Fibroblast of gingiva (primary cell): Measurements from ENCODE around the gene TMEM271.
"Not testable (repeated sequence)": the region's sequence is repeated elsewhere in the genome, so short reads cannot be mapped to it uniquely, and the experiment has no call there.

Source experiments
- DNase-seq: peaks from one replicate; pipeline ENCODE4 v3.0.0-alpha.2; 2011; ENCODE audit warnings: low read depth

Gene TMEM271

GRCh38 chr4:566035-566434 lies 10.1 kb downstream of the TMEM271 start:
- DNase-seq = no peak

GRCh38 chr4:565614-566013 lies 10.5 kb downstream of the TMEM271 start:
- not testable (repeated sequence) for DNase-seq

GRCh38 chr4:562458-562857 lies 13.6 kb downstream of the TMEM271 start:
- not testable (repeated sequence) for DNase-seq

GRCh38 chr4:561426-561825 lies 14.7 kb downstream of the TMEM271 start:
- no peak for DNase-seq

- DNase-seq = no peak
Observed at GRCh38 chr4:560731-561291, 15.3 kb downstream of the TMEM271 start.

GRCh38 chr4:560061-560460 lies 16.0 kb downstream of the TMEM271 start:
- no peak for DNase-seq

GRCh38 chr4:555566-556275 lies 20.4 kb downstream of the TMEM271 start:
- DNase-seq = no peak

GRCh38 chr4:554793-555320 lies 21.2 kb downstream of the TMEM271 start:
- not testable (repeated sequence) for DNase-seq

- DNase-seq = no peak
Observed at GRCh38 chr4:552019-552418, 24.1 kb downstream of the TMEM271 start.

GRCh38 chr4:550268-550667 lies 25.8 kb downstream of the TMEM271 start:
- not testable (repeated sequence) for DNase-seq

GRCh38 chr4:548976-549375 lies 27.1 kb downstream of the TMEM271 start:
- DNase-seq = no peak

GRCh38 chr4:545612-546011 lies 30.5 kb downstream of the TMEM271 start:
- no peak for DNase-seq

GRCh38 chr4:544386-545105 lies 31.5 kb downstream of the TMEM271 start:
- DNase-seq = no peak

- no peak for DNase-seq
Observed at GRCh38 chr4:541271-541670, 34.8 kb downstream of the TMEM271 start.

- no peak for DNase-seq
Observed at GRCh38 chr4:538542-539142, 37.5 kb downstream of the TMEM271 start.

- no peak for DNase-seq
Observed at GRCh38 chr4:537436-538264, 38.4 kb downstream of the TMEM271 start.

GRCh38 chr4:536351-536972 lies 39.6 kb downstream of the TMEM271 start:
- no peak for DNase-seq

- no peak for DNase-seq
Observed at GRCh38 chr4:535924-536281, 40.2 kb downstream of the TMEM271 start.

GRCh38 chr4:535181-535923 lies 40.7 kb downstream of the TMEM271 start:
- DNase-seq = no peak

- DNase-seq = no peak
Observed at GRCh38 chr4:534576-535151, 41.4 kb downstream of the TMEM271 start.
